Mesenchymal stem cell (in vitro differentiated cells and primary cell): ENCODE data around the gene ZNF296.

Experiments
- DNase-seq: peaks from one replicate; pipeline ENCODE4 v3.0.0-alpha.2; 2013
- H2AFZ ChIP-seq: one replicate; pipeline ENCODE4 v1.6.1; 2013; ENCODE audit warnings: low read depth, mild to moderate bottlenecking, control low read depth, inconsistent platforms, low read length, moderate library complexity
- H2AK5ac ChIP-seq: 2 replicates; pipeline ENCODE4 v1.6.1; 2013; ENCODE audit warnings: low read length, moderate library complexity, mild to moderate bottlenecking, inconsistent platforms; ENCODE audit not compliant: severe bottlenecking
- H2BK120ac ChIP-seq: one replicate; pipeline ENCODE4 v1.6.1; 2013; ENCODE audit warnings: low read depth, mild to moderate bottlenecking, inconsistent platforms, low read length, moderate library complexity
- H2BK12ac ChIP-seq, 2 experiments: one replicate each; pipeline ENCODE4 v1.6.1; 2013; ENCODE audit warnings: inconsistent platforms in 2 of 2, low read length in 2 of 2, mild to moderate bottlenecking in 2 of 2, moderate library complexity in 2 of 2, control low read depth in 1 of 2
- H2BK15ac ChIP-seq: one replicate; pipeline ENCODE4 v1.6.1; 2013; ENCODE audit warnings: mild to moderate bottlenecking, low read depth, inconsistent platforms; ENCODE audit not compliant: poor library complexity, severe bottlenecking
- H2BK5ac ChIP-seq: 2 replicates; pipeline ENCODE4 v1.6.1; 2013; ENCODE audit warnings: low read depth, mild to moderate bottlenecking, low read length, control low read depth, inconsistent platforms; ENCODE audit not compliant: poor library complexity, severe bottlenecking
- H3K14ac ChIP-seq, 2 experiments: one replicate each; pipeline ENCODE4 v1.6.1; 2013; ENCODE audit warnings: inconsistent platforms in 2 of 2, low read length in 2 of 2, control low read depth in 1 of 2, mild to moderate bottlenecking in 1 of 2, moderate library complexity in 1 of 2
- H3K18ac ChIP-seq, 2 experiments: one replicate each; pipeline ENCODE4 v1.6.1; 2013; ENCODE audit warnings: inconsistent platforms in 2 of 2, low read length in 2 of 2, control low read depth in 1 of 2, low read depth in 1 of 2, mild to moderate bottlenecking in 1 of 2
- H3K23ac ChIP-seq, 2 experiments: one replicate each; pipeline ENCODE4 v1.6.1; 2013; ENCODE audit warnings: inconsistent platforms in 2 of 2, low read length in 2 of 2, mild to moderate bottlenecking in 2 of 2, moderate library complexity in 2 of 2, control low read depth in 1 of 2
- H3K27ac ChIP-seq: 2 replicates; pipeline ENCODE4 v1.5.1; 2013; ENCODE audit warnings: mild to moderate bottlenecking, moderate library complexity, low read length, control low read depth, inconsistent platforms; ENCODE audit not compliant: poor library complexity, severe bottlenecking
- H3K27me3 ChIP-seq, 2 experiments: 2 replicates each; pipeline versions ENCODE4 v1.6.1 to v1.7.0; 2013; ENCODE audit warnings: low read length in 2 of 2, mild to moderate bottlenecking in 2 of 2, moderate library complexity in 2 of 2, control low read depth in 1 of 2, inconsistent platforms in 1 of 2; ENCODE audit not compliant: control insufficient read depth in 1 of 2, insufficient read depth in 1 of 2
- H3K36me3 ChIP-seq, 2 experiments: 2 replicates each; pipeline versions ENCODE4 v1.6.1 to v1.7.0; 2013; ENCODE audit warnings: low read length in 2 of 2, control low read depth in 1 of 2, inconsistent platforms in 1 of 2, low read depth in 1 of 2, mild to moderate bottlenecking in 1 of 2; ENCODE audit not compliant: insufficient read depth in 2 of 2, control insufficient read depth in 1 of 2
- H3K4ac ChIP-seq, 2 experiments: one replicate each; pipeline ENCODE4 v1.6.1; 2013; ENCODE audit warnings: inconsistent platforms in 2 of 2, low read length in 2 of 2, mild to moderate bottlenecking in 2 of 2, moderate library complexity in 2 of 2, control low read depth in 1 of 2, low read depth in 1 of 2
- H3K4me1 ChIP-seq: 2 replicates; pipeline ENCODE4 v1.6.1; 2013; ENCODE audit warnings: low read depth, low read length, control low read depth; ENCODE audit not compliant: control insufficient read depth, insufficient read depth
- H3K4me2 ChIP-seq: 2 replicates; pipeline ENCODE4 v1.6.1; 2013; ENCODE audit warnings: low read length, mild to moderate bottlenecking, inconsistent platforms; ENCODE audit not compliant: poor library complexity, severe bottlenecking
- H3K4me3 ChIP-seq, 2 experiments: 2 replicates each; pipeline versions ENCODE4 v1.5.1 to v1.7.0; 2013; ENCODE audit warnings: low read length in 2 of 2, mild to moderate bottlenecking in 2 of 2, control low read depth in 1 of 2, low read depth in 1 of 2; ENCODE audit not compliant: insufficient read depth in 1 of 2
- H3K79me1 ChIP-seq: replicated peaks from 2 replicates; pipeline ENCODE4 v1.6.1; 2013; ENCODE audit warnings: mild to moderate bottlenecking, control low read depth, low read length, inconsistent platforms; ENCODE audit not compliant: poor library complexity, severe bottlenecking
- H3K9ac ChIP-seq: 2 replicates; pipeline ENCODE4 v1.7.0; 2013; ENCODE audit warnings: mild to moderate bottlenecking, low read length, moderate library complexity
- H3K9me3 ChIP-seq: 2 replicates; pipeline ENCODE4 v1.7.0; 2013; ENCODE audit warnings: mild to moderate bottlenecking, low read length; ENCODE audit not compliant: control insufficient read depth
- H4K8ac ChIP-seq: one replicate; pipeline ENCODE4 v1.6.1; 2013; ENCODE audit warnings: inconsistent platforms, mild to moderate bottlenecking, low read length, moderate library complexity
- H4K91ac ChIP-seq: one replicate; pipeline ENCODE4 v1.6.1; 2013; ENCODE audit warnings: mild to moderate bottlenecking, low read length, inconsistent platforms
- WGBS: methylation state at CpG from one replicate; pipeline ENCODE4 v1.1.7; 2013; ENCODE audit warnings: mixed read lengths; 5-methylcytosine and 5-hydroxymethylcytosine counted together

The ZNF296 gene

DNA sequence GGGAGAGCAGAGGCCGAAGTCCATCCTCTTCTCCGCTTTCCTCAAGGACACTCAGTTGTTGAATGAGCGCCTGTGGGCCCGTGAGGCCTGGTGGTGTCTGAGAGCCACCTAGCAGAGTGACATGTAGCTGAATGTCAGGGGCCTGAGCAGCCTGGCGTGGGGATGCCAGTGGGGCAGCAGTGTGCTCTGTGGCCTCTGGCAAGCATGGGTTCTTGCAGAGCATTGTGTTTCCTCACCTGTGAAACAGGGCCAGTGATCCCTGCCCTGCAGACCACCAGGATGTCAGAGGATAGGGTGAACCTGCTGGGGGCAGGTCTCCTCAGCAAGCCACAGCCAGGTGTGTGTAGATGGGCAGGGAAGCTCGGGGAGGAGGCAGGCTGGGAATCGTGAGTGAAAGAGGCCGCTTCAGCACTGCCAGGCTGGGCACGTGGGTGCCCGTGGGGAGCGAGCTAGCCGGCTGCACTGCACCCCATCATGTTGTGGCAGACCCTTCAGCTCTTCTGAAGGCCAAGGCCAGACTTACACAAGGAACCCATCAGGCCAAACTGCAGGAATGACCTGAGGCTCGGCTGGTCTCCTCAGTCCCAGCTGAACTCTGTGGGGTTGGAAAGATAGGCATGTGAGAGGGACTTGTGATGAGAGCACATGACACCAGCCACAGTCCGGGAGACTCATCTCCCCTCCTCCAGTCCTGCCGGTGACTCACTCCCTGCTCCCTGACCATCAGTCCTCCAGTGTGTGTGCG, 21.7 kb upstream of the ZNF296 start:
- WGBS = 71% methylated on average over 14 of the region's 16 CpGs
- H2AFZ ChIP-seq = no peak overlapping the region
- H2BK15ac ChIP-seq = peak overlapping the region; percentile 58

DNA sequence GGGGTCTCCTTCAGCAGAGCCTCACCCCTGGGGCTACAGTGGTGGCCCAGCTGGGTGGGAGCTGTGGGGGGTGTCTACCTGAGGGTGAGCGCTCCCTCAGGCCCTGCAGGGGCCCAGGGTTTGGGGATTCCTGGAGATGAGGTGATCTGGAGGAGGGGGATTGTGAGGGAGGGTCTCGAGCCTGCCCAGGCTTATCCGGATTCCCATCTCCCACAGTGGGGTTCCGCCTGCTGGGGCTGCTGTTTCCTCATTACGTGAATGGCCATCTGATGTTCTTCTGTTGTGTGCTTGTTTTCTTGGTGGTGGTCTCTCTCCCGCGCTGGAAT, 21.1 kb upstream of the ZNF296 start:
- no peak overlapping the region for H3K4me2 ChIP-seq
- peak overlapping the region; percentile 85 to 98 for H3K4ac ChIP-seq
- 77% methylated on average over 7 of the region's 7 CpGs for WGBS

More for the DNA sequence above, 21.7 kb upstream of the ZNF296 start:
- peak overlapping the region; percentile 90 to 99 for H3K18ac ChIP-seq
- H2BK5ac ChIP-seq = no peak overlapping the region
- H2BK12ac ChIP-seq = peak overlapping the region; percentile 99
- peak overlapping the region; percentile 99 for H4K91ac ChIP-seq
- H4K8ac ChIP-seq = peak overlapping the region; percentile 94
- no peaks in the 10 kb centered on the region for H3K27me3 ChIP-seq
- peak overlapping the region; percentile 80 for H3K9ac ChIP-seq
- peak overlapping the region; percentile 90 for H2BK120ac ChIP-seq
- peak overlapping the region in 1 of 2 experiments; percentile 89 for H3K23ac ChIP-seq
- H3K27ac ChIP-seq = peak overlapping the region; percentile 77
- peak overlapping the region in 1 of 2 experiments; percentile 97 for H3K14ac ChIP-seq
- peaks cover 0 to 2% of the 10 kb centered on the region in 2 experiments for H3K36me3 ChIP-seq
- H3K9me3 ChIP-seq = no peaks in the 10 kb centered on the region
- H3K79me1 ChIP-seq = peaks cover 13% of the 10 kb centered on the region
- peak overlapping the region; percentile 18 for H3K4me2 ChIP-seq
- peak overlapping the region; percentile 73 for H2AK5ac ChIP-seq
- H3K4me1 ChIP-seq = peaks cover 67% of the 10 kb centered on the region
- peak overlapping the region; percentile 85 to 98 for H3K4ac ChIP-seq
- DNase-seq = peak; percentile 97
- peak overlapping the region in 1 of 2 experiments; percentile 74 for H3K4me3 ChIP-seq

DNA sequence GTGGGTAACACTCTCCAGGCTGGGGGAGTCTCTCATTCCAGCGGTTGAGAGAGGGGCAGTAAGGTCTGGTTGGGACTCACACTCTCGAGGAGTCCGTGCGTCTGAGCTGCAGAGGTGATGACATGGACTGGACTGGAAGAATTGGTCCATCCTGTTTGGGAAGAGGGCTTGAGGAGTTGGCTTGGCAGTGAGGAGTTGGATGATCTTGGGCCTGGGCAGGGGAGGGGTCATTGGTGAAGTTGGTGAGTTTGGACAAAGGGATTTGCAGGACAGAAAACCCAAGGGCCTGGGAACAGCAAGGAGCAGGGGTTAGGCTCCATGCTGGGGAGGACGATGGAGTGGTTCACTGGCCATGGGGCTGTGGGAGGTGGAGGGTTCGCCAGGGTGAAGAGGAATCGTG, 20.4 kb upstream of the ZNF296 start:
- no peaks in the 10 kb centered on the region for H3K27me3 ChIP-seq
- H3K4me2 ChIP-seq = no peak overlapping the region
- H4K8ac ChIP-seq = no peak overlapping the region
- H3K14ac ChIP-seq = no peak overlapping the region
- no peak overlapping the region for H3K27ac ChIP-seq
- no peak overlapping the region for H2AK5ac ChIP-seq
- WGBS = 91% methylated on average over 7 of the region's 7 CpGs
- peak overlapping the region in 1 of 2 experiments; percentile 87 for H3K23ac ChIP-seq
- no peak overlapping the region for H3K4me3 ChIP-seq
- H2BK15ac ChIP-seq = peak overlapping the region; percentile 73
- H3K18ac ChIP-seq = peak overlapping the region in 1 of 2 experiments; percentile 57
- peak overlapping the region; percentile 80 for H3K9ac ChIP-seq
- DNase-seq = no peak
- peak overlapping the region; percentile 99 for H2BK12ac ChIP-seq
- no peak overlapping the region for H2BK5ac ChIP-seq
- H2AFZ ChIP-seq = no peak overlapping the region
- no peak overlapping the region for H2BK120ac ChIP-seq
- H3K4me1 ChIP-seq = peaks cover 60% of the 10 kb centered on the region
- peaks cover 4% of the 10 kb centered on the region for H3K79me1 ChIP-seq
- peak overlapping the region; percentile 85 for H4K91ac ChIP-seq
- H3K4ac ChIP-seq = peak overlapping the region in 1 of 2 experiments; percentile 85
- no peaks in the 10 kb centered on the region for H3K9me3 ChIP-seq
- H3K36me3 ChIP-seq = peaks cover 0 to 2% of the 10 kb centered on the region in 2 experiments

More for the DNA sequence above, 21.1 kb upstream of the ZNF296 start:
- H4K8ac ChIP-seq = peak overlapping the region; percentile 94
- H2BK15ac ChIP-seq = peak overlapping the region; percentile 73
- no peak overlapping the region for H2AFZ ChIP-seq
- peak overlapping the region; percentile 77 for H3K27ac ChIP-seq
- peak overlapping the region in 1 of 2 experiments; percentile 74 for H3K4me3 ChIP-seq
- H3K9ac ChIP-seq = peak overlapping the region; percentile 80
- peaks cover 62% of the 10 kb centered on the region for H3K4me1 ChIP-seq
- peaks cover 11% of the 10 kb centered on the region for H3K79me1 ChIP-seq
- H2AK5ac ChIP-seq = peak overlapping the region; percentile 73
- no peaks in the 10 kb centered on the region for H3K9me3 ChIP-seq
- peak overlapping the region in 1 of 2 experiments; percentile 97 for H3K14ac ChIP-seq
- peak overlapping the region; percentile 90 to 99 for H3K18ac ChIP-seq
- peak overlapping the region in 1 of 2 experiments; percentile 46 for H3K23ac ChIP-seq
- H3K36me3 ChIP-seq = peaks cover 0 to 2% of the 10 kb centered on the region in 2 experiments
- H3K27me3 ChIP-seq = no peaks in the 10 kb centered on the region
- peak overlapping the region; percentile 99 for H2BK12ac ChIP-seq
- no peak overlapping the region for H2BK5ac ChIP-seq
- peak overlapping the region; percentile 90 for H2BK120ac ChIP-seq
- DNase-seq = no peak
- H4K91ac ChIP-seq = peak overlapping the region; percentile 99
